ENCODE measurements around the gene RNF149.
"Not testable (repeated sequence)": the region's sequence is repeated elsewhere in the genome, so short reads cannot be mapped to it uniquely, and the experiment has no call there.

The RNF149 gene

DNA sequence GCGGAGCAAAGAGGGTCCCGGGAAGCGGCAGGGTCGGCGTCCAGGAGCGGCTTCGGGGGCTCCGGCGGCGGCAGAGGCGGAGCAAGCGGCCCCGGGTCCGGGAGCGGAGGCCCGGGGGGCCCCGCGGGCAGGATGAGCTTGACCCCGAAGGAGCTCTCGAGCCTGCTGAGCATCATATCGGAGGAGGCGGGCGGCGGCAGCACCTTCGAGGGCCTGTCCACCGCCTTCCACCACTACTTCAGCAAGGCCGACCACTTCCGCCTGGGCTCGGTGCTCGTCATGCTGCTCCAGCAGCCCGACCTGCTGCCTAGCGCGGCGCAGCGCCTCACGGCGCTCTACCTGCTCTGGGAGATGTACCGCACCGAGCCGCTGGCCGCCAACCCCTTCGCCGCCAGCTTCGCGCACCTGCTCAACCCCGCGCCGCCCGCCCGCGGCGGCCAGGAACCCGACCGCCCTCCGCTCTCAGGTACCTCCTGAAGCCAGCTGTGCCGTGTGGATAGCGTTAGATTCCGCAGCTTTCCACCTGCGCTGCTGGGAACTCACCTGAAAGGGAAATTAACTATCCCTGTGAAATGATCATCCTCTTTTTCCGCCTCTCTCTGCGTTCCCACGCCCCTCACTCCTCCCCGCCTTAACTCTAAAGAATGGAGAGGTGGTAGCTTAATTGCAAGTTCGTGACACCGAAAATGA is 55.3 kb downstream of the RNF149 start:
- DNase-seq = peak; percentile 81

DNA sequence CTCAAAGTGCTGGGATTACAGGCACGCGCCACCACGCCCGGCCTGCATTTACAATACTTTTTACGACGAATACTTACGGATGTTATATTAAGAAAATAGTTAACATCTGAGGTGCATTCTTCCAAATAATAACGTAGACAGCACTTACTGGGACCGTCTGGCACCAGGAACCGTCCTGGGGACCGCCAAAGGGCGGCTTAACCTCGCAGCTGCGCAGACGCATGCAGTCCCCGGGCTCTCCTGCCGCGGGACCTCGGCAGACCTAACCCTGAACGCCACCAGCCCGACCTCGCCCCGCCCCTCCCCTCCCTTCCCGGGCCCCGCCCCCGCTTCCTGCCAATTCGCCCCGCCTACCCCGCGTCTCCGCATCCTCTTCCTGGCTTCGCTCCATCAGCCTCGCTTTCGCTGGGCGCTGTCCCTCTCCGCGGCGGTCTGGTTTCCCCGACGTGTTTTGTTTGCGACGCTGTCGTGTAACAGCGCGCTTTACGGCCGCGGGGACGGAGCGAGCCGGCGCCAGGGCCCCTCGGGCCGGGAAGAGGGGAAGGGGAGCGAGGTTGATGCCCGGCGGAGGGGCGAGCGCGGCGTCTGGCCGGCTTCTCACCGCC is 56.0 kb downstream of the RNF149 start, which contains the start of gene CNOT11:
CNOT11 (plus strand) TSS at position 479 of the 605 bp plus-strand sequence; CDS start at position 558, 79 bp downstream.
- DNase-seq = peak; percentile 99

- peak; percentile 66 for DNase-seq
These were observed 56.6 kb downstream of the RNF149 start for GRCh38 chr2:101251844-101252407.

DNA sequence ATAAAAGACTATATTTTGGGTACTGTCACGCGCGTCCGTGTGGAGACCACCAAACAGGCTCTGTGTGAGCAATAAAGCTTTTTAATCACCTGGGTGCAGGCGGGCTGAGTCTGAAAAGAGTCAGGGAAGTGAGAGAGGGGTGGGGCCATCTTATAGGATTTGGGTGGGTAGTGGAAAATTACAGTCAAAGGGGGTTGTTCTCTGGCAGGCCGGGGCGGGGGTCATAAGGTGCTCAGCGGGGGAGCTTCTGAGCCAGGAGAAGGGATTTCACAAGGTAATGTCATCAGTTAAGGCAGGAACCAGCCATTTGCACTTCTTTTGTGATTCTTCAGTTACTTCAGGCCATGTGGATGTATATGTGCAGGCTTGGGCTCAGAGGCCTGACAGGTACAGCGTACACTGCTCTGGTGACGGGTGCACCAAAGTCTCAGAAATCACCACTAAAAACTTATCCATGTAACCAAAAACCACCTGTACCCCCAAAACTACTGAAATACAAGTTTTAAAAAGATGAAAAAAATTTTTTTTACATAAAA is 57.2 kb downstream of the RNF149 start:
- DNase-seq = not testable (repeated sequence)

GRCh38 chr2:101249826-101250225 is 58.7 kb downstream of the RNF149 start:
- DNase-seq = no peak

- DNase-seq = not testable (repeated sequence)
These were observed 59.7 kb downstream of the RNF149 start for GRCh38 chr2:101248756-101249155.

- not testable (repeated sequence) for DNase-seq
These were observed 63.0 kb downstream of the RNF149 start for GRCh38 chr2:101245468-101245867.

- not testable (repeated sequence) for DNase-seq
These were observed 63.6 kb downstream of the RNF149 start for GRCh38 chr2:101244899-101245298.

DNA sequence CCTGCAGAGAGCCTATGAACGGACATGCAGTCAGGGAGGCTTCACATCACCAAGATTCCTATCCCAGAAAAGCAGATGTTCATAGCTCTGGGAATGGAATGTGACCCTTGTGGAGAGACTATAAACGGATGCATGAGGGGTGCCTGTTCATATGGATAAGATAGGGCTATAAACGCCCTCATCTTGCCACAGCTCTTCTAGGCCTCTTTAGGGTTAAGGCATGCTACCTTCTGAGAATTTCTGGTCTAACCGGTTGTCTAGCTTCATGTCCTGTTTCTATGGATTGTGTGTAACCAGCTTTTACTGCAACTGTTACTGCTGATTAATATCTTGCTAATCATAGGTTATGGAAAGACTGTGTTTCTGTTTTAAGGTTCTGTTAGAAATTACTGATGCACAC is 64.1 kb downstream of the RNF149 start:
- not testable (repeated sequence) for DNase-seq

DNA sequence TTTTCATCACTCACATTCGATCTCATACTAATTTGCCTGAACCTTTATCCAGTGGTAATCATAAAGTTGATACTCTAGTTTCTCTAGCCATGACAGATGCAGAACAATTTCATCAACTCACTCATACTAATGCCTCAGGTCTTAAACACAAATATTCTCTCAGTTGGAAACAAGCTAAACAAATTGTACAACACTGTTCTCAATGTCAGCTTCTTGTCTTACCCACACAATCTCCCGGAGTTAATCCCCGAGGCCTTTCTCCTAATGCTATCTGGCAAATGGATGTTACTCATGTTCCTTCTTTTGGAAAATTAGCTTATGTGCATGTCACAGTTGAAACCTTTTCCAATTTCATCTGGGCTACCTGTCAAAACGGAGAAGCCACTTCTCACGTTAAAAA is 67.3 kb downstream of the RNF149 start:
- DNase-seq = no peak

- not testable (repeated sequence) for DNase-seq
These were observed 67.8 kb downstream of the RNF149 start for GRCh38 chr2:101240694-101241093.

- DNase-seq = not testable (repeated sequence)
These were observed 68.8 kb downstream of the RNF149 start for GRCh38 chr2:101239760-101240118.

DNA sequence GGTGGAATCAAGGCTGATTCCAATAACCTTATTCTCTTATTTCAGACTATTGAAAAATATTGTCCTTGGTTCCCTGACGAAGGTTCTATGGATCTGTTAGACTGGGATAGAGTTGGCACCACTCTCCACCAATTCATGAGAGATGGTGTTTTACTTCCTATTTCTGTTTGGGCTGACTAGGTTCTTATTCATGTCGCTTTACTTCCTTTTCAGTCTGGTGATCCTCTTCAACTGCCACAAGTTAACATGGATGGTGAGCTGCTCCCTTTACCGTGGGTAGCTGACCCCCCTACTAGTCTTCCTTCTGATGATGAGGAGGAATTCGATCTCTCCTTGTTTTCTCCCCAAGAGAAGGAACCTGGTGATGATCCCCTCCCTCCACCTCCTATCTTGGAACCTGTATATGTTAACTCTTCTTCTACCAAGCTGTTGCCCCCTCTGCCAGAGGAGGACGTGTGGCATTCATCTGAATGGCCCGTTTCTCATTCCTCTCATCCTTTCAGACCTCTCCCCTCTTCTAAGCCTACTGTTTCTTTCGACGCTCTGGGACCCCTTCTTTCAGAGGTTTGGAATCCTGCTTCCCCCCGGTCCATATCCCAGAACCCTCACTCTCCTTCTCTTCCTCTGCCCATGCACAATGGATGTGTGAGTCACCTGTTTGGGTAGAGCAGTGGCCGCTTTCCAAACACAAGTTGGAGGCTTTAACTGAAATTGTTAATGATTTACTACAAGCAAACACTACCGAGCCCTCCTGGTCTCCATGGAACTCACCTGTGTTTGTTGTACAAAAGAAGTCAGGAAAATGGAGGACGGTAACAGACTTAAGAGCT is 69.4 kb downstream of the RNF149 start:
- no peak for DNase-seq

GRCh38 chr2:101237944-101238343 is 70.6 kb downstream of the RNF149 start:
- not testable (repeated sequence) for DNase-seq

GRCh38 chr2:101235956-101236355 is 72.5 kb downstream of the RNF149 start:
- DNase-seq = not testable (repeated sequence)

GRCh38 chr2:101234169-101234938 is 74.1 kb downstream of the RNF149 start:
- no peak for DNase-seq

DNA sequence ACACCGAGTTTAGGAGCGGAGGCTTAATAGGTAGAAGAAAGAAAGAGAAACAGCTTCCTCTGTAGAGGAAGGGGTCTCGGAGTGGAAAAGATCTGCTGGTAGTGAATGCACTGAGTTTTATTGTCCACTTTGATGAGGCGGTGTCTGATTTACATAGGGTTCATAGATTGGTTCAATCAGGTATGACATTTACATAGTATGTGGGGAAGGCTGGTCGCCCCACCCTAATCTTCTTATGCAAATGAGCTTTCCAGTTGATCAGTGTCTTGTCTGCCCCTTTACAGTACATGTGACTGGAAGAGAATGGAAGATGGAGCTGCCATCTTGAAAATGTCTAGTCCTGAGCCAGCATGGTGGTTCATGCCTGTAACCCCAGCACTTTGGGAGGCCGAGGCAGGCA is 75.7 kb downstream of the RNF149 start:
- no peak for DNase-seq

DNA sequence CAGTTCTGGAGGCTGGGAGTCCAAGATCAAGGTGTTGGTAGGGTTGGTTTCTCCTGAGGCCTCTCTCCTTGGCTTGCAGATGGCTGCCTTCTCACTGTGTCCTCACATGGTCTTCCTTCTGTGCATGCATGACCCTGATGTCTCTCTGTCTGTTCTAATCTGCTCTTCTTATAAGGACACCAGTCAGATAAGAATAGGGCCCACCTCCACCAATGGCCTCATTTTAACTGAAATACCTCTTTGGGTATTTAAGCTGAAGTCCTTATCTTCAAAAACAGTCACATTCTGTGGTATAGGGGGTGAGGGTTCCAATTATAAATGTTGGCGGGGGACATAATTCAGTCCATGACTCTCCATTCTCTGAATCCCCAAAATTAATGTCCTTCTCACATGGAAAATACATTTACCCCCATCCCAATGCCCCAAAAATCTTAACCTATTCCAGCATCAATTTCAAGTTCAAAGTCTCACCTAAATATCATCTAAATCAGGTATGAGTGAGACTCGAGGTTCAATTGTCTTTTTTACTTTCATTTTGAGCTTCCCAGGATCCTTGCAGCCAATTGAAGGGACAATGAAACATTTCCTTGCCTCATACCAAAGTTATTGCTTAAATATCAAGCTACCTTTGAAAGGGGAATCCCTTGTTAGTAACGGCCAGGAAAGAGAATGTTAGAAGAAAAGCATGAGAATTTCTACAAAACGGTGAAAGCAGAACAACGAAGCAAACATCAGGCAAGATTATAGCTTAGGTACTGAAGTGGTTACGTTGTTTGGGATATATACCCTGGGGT is 76.4 kb downstream of the RNF149 start:
- DNase-seq = no peak

DNA sequence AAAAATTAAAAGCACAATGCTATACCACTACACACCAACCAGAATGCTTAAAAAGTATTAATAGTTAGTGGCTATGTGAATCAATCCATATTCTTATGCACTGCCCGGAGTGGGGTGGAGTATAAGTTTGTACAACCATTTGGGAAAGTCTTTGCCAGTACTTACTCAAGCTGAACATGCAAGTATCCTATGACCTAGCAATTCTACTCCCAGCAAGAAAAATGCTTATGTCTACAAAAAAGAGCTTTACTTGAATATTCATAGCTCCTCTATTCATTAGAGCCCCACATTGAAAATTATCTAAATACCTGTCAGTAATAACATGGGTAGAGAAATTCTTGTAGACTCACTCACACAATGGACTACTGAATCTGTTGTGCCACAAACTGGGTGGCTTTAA is 77.3 kb downstream of the RNF149 start:
- no peak for DNase-seq

- DNase-seq = no peak
These were observed 77.9 kb downstream of the RNF149 start for GRCh38 chr2:101230541-101231001.
